ENCODE measurements around the gene DNAJC5.

DNAJC5 gene

GRCh38 chr20:63978319-63979228 is 83.6 kb downstream of the DNAJC5 start:
- peak overlapping the region; percentile 72 for H3K4me3 ChIP-seq (ENCODE audit: low read length)

GRCh38 chr20:63979229-63979556 is 84.3 kb downstream of the DNAJC5 start:
- peaks cover 3% of the 10 kb centered on the region for H3K4me1 ChIP-seq (ENCODE audit: control insufficient read depth, low read depth, low read length)
- no peak overlapping the region for H3K27ac ChIP-seq (ENCODE audit: low read length)
- H3K9me3 ChIP-seq (ENCODE audit: control insufficient read depth, low read depth, low read length): no peaks in the 10 kb centered on the region
- H3K36me3 ChIP-seq (ENCODE audit: control insufficient read depth, low read depth, low read length): peaks cover 3% of the 10 kb centered on the region
- H3K9ac ChIP-seq (ENCODE audit: low read length): no peak overlapping the region
- peak overlapping the region; percentile 72 for H3K4me3 ChIP-seq (ENCODE audit: low read length)
- H3K27me3 ChIP-seq (ENCODE audit: control insufficient read depth, insufficient read depth, low read length): peaks cover 14% of the 10 kb centered on the region

More at GRCh38 chr20:63978319-63979228, 83.6 kb downstream of the DNAJC5 start:
- Histone ChIP-seq H3K27me3 (ENCODE audit: control insufficient read depth, insufficient read depth, low read length) (peaks cover 14% of the 10 kb centered on the region), H3K9ac (ENCODE audit: low read length) (no peak overlapping the region), H3K9me3 (ENCODE audit: control insufficient read depth, low read depth, low read length) (no peaks in the 10 kb centered on the region), H3K36me3 (ENCODE audit: control insufficient read depth, low read depth, low read length) (peaks cover 3% of the 10 kb centered on the region), H3K27ac (ENCODE audit: low read length) (no peak overlapping the region), H3K4me1 (ENCODE audit: control insufficient read depth, low read depth, low read length) (peaks cover 3% of the 10 kb centered on the region)

- Histone ChIP-seq H3K9me3 (ENCODE audit: control insufficient read depth, low read depth, low read length) (no peaks in the 10 kb centered on the region), H3K27me3 (ENCODE audit: control insufficient read depth, insufficient read depth, low read length) (peaks cover 14% of the 10 kb centered on the region), H3K4me1 (ENCODE audit: control insufficient read depth, low read depth, low read length) (peaks cover 3% of the 10 kb centered on the region), H3K4me3 (ENCODE audit: low read length) (peak within 1 kb of the TSS; percentile 72), H3K36me3 (ENCODE audit: control insufficient read depth, low read depth, low read length) (peaks cover 8% of the 10 kb centered on the region), H3K9ac (ENCODE audit: low read length) (no peak within 1 kb of the TSS), H3K27ac (ENCODE audit: low read length) (no peak within 1 kb of the TSS)
Measured at GRCh38 chr20:63979557-63980316, 84.8 kb downstream of the DNAJC5 start, which contains the start of gene SAMD10. Gene SAMD10 (minus strand): TSS chr20:63979642. CDS start chr20:63979467, 175 bp downstream.

GRCh38 chr20:63980317-63980805 is 85.4 kb downstream of the DNAJC5 start:
- Histone ChIP-seq H3K27ac (ENCODE audit: low read length) (no peak overlapping the region), H3K27me3 (ENCODE audit: control insufficient read depth, insufficient read depth, low read length) (peaks cover 14% of the 10 kb centered on the region), H3K9ac (ENCODE audit: low read length) (no peak overlapping the region), H3K36me3 (ENCODE audit: control insufficient read depth, low read depth, low read length) (peaks cover 15% of the 10 kb centered on the region), H3K4me3 (ENCODE audit: low read length) (peak overlapping the region; percentile 62), H3K4me1 (ENCODE audit: control insufficient read depth, low read depth, low read length) (peaks cover 3% of the 10 kb centered on the region), H3K9me3 (ENCODE audit: control insufficient read depth, low read depth, low read length) (no peaks in the 10 kb centered on the region)

GRCh38 chr20:63980806-63981728 is 86.1 kb downstream of the DNAJC5 start, which contains the start of gene PRPF6:
Gene PRPF6 (plus strand): TSS chr20:63981132. CDS start chr20:63981246, 114 bp downstream.
- Histone ChIP-seq H3K27ac (ENCODE audit: low read length) (no peak within 1 kb of the TSS), H3K4me3 (ENCODE audit: low read length) (peak within 1 kb of the TSS; percentile 90), H3K9ac (ENCODE audit: low read length) (peak within 1 kb of the TSS; percentile 74), H3K9me3 (ENCODE audit: control insufficient read depth, low read depth, low read length) (no peaks in the 10 kb centered on the region), H3K4me1 (ENCODE audit: control insufficient read depth, low read depth, low read length) (peaks cover 3% of the 10 kb centered on the region), H3K36me3 (ENCODE audit: control insufficient read depth, low read depth, low read length) (peaks cover 22% of the 10 kb centered on the region), H3K27me3 (ENCODE audit: control insufficient read depth, insufficient read depth, low read length) (peaks cover 14% of the 10 kb centered on the region)

GRCh38 chr20:63982937-63983336 is 88.0 kb downstream of the DNAJC5 start:
- H3K9me3 ChIP-seq (ENCODE audit: control insufficient read depth, low read depth, low read length): no peaks in the 10 kb centered on the region
- H3K27ac ChIP-seq (ENCODE audit: low read length): no peak overlapping the region
- H3K27me3 ChIP-seq (ENCODE audit: control insufficient read depth, insufficient read depth, low read length): peaks cover 11% of the 10 kb centered on the region
- no peak overlapping the region for H3K4me3 ChIP-seq (ENCODE audit: low read length)
- peaks cover 28% of the 10 kb centered on the region for H3K36me3 ChIP-seq (ENCODE audit: control insufficient read depth, low read depth, low read length)
- H3K9ac ChIP-seq (ENCODE audit: low read length): no peak overlapping the region
- peaks cover 3% of the 10 kb centered on the region for H3K4me1 ChIP-seq (ENCODE audit: control insufficient read depth, low read depth, low read length)
